ENCODE measurements around the gene KRTAP5-8. TPM values are rescaled to one million over a fixed set of nuclear protein-coding genes. Genes with fewer than 3 reads are reported as not detected.

Gene KRTAP5-8
- total RNA-seq, 1 experiment from 2014 or later = not detected

DNA sequence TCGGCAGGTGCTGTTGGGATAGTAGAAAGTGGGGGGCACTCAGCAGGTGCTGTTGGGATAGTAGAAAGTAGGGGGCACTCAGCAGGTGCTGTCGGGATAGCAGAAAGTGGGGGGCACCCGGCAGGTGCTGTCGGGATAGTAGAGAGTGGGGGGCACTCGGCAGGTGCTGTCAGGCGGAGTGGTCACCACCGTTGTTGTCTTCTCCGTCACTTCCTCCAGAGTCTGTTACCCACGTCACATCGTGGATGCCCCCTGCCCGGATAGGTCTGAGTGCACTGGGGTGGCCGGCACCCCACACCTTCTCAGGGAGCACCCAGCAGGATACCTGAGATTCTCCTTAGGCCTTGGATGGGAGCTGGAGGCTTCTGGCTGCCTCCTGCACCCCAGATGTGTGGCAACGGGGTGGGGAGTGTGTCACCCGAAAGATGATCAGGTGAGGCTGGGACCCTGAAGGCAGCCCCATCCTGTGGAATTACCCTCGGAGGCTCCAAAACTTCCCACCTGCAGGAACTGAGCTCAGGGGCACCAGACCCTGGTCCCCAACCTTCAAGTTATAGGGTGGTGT is 34.9 kb upstream of the KRTAP5-8 start:
- H3K9ac ChIP-seq (ENCODE audit: low read length) = no peak overlapping the region
- no peaks in the 10 kb centered on the region for H3K79me2 ChIP-seq (ENCODE audit: low read length)
- no peaks in the 10 kb centered on the region for H3K9me2 ChIP-seq (replicated peaks; ENCODE audit: insufficient read depth, low read length)
- peaks cover 12% of the 10 kb centered on the region; the same call in 1 of the 2 replicates for H3K36me3 ChIP-seq (ENCODE audit: insufficient read depth, low read length)
- H3K4me2 ChIP-seq (ENCODE audit: low read depth, low read length, poor library complexity, severe bottlenecking) = no peak overlapping the region
- H2AFZ ChIP-seq (ENCODE audit: low read length) = no peak overlapping the region
- H3K4me1 ChIP-seq (ENCODE audit: low read length) = no peaks in the 10 kb centered on the region
- H4K20me1 ChIP-seq (ENCODE audit: insufficient read depth, low read depth, low read length) = no peaks in the 10 kb centered on the region
- H3K27ac ChIP-seq (ENCODE audit: low read length) = no peak overlapping the region
- no peaks in the 10 kb centered on the region for H3K9me3 ChIP-seq (ENCODE audit: low read length)
- DNase-seq = no peak
- no peak overlapping the region for H3K4me3 ChIP-seq (ENCODE audit: low read length)
- no peaks in the 10 kb centered on the region for H3K27me3 ChIP-seq (ENCODE audit: low read length)

DNA sequence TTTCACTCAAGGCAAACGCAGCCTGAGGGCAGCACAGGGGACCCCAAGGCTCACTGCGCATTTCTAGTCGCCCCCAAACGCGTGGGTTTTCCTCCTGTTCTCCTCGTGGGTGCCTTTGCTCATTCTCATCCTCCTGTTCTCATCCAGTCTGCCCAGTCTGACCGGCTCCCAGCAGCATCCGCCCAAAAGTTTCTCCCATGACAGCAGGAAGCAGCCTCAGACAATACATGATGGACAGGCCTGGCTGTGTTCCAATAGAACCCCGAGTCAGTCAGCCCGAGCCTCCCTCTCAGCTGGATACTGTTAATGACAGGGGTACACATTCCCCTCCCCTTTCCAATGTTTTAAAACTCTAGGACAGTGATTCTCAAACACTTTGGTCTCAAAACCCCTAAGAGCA is 33.3 kb upstream of the KRTAP5-8 start:
- Histone ChIP-seq H3K4me3 (ENCODE audit: low read length) (no peak overlapping the region), H3K9ac (ENCODE audit: low read length) (no peak overlapping the region), H3K79me2 (ENCODE audit: low read length) (no peaks in the 10 kb centered on the region), H4K20me1 (ENCODE audit: insufficient read depth, low read depth, low read length) (no peaks in the 10 kb centered on the region), H3K9me3 (ENCODE audit: low read length) (0 out of 2 replicates have a peak, but pooled peaks cover 5% of the 10 kb centered on the region), H3K27me3 (ENCODE audit: low read length) (no peaks in the 10 kb centered on the region), H3K4me2 (ENCODE audit: low read depth, low read length, poor library complexity, severe bottlenecking) (no peak overlapping the region), H3K4me1 (ENCODE audit: low read length) (no peaks in the 10 kb centered on the region), H3K9me2 (replicated peaks; ENCODE audit: insufficient read depth, low read length) (no peaks in the 10 kb centered on the region), H2AFZ (ENCODE audit: low read length) (no peak overlapping the region), H3K27ac (ENCODE audit: low read length) (no peak overlapping the region), H3K36me3 (ENCODE audit: insufficient read depth, low read length) (no peaks in the 10 kb centered on the region)
- DNase-seq = no peak

DNA sequence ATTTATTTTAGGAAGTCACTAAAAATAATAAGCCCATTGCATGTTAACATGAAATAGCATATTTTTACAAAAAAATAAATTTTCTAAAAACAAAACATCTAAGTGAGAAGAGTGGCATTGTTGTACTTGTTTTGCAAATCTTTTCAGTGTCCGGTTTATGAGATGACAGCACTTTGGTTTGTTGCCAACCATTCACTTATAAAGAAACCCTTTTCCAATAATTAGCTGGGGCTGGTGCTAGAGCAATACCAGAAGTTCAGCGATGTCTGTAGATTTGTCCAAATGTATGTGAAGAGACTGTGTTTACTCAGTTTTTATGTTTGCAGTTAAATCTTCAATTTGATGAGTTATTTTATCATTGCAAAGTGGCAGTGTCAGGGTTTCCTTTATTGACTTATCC is 32.8 kb upstream of the KRTAP5-8 start:
- no peak for DNase-seq
- H3K36me3 ChIP-seq (ENCODE audit: insufficient read depth, low read length) = no peaks in the 10 kb centered on the region
- H3K27me3 ChIP-seq (ENCODE audit: low read length) = no peaks in the 10 kb centered on the region
- 0 out of 2 replicates have a peak, but pooled peaks cover 5% of the 10 kb centered on the region for H3K9me3 ChIP-seq (ENCODE audit: low read length)
- H3K4me2 ChIP-seq (ENCODE audit: low read depth, low read length, poor library complexity, severe bottlenecking) = no peak overlapping the region
- H3K27ac ChIP-seq (ENCODE audit: low read length) = no peak overlapping the region
- H3K9me2 ChIP-seq (replicated peaks; ENCODE audit: insufficient read depth, low read length) = no peaks in the 10 kb centered on the region
- H3K4me1 ChIP-seq (ENCODE audit: low read length) = no peaks in the 10 kb centered on the region
- H3K4me3 ChIP-seq (ENCODE audit: low read length) = no peak overlapping the region
- no peaks in the 10 kb centered on the region for H3K79me2 ChIP-seq (ENCODE audit: low read length)
- H2AFZ ChIP-seq (ENCODE audit: low read length) = no peak overlapping the region
- no peak overlapping the region for H3K9ac ChIP-seq (ENCODE audit: low read length)
- H4K20me1 ChIP-seq (ENCODE audit: insufficient read depth, low read depth, low read length) = no peaks in the 10 kb centered on the region

DNA sequence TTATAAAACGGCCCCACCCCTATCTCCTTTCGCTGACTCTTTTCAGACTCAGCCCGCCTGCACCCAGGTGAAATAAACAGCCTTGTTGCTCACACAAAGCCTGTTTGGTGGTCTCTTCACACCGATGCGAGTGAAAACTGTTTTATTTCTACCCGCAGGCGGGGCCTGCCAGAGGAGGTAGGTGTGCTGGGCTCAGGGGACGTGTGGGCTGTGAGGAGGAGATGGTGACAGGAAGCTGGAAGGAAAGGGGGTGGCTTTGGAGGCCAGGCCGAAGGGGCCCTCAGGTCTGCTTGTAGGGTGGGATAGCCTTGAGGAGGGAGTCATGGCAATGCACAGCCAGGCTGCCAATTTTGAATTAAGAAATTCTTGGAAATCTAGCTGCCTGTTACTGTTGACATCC is 32.0 kb upstream of the KRTAP5-8 start:
- Histone ChIP-seq H3K79me2 (ENCODE audit: low read length) (no peaks in the 10 kb centered on the region), H3K9me2 (replicated peaks; ENCODE audit: insufficient read depth, low read length) (no peaks in the 10 kb centered on the region), H3K36me3 (ENCODE audit: insufficient read depth, low read length) (no peaks in the 10 kb centered on the region), H2AFZ (ENCODE audit: low read length) (no peak overlapping the region), H3K4me3 (ENCODE audit: low read length) (no peak overlapping the region), H4K20me1 (ENCODE audit: insufficient read depth, low read depth, low read length) (no peaks in the 10 kb centered on the region), H3K9me3 (ENCODE audit: low read length) (0 out of 2 replicates have a peak, but pooled peaks cover 5% of the 10 kb centered on the region), H3K4me1 (ENCODE audit: low read length) (no peaks in the 10 kb centered on the region), H3K9ac (ENCODE audit: low read length) (no peak overlapping the region), H3K4me2 (ENCODE audit: low read depth, low read length, poor library complexity, severe bottlenecking) (no peak overlapping the region), H3K27ac (ENCODE audit: low read length) (no peak overlapping the region), H3K27me3 (ENCODE audit: low read length) (no peaks in the 10 kb centered on the region)
- DNase-seq = no peak

DNA sequence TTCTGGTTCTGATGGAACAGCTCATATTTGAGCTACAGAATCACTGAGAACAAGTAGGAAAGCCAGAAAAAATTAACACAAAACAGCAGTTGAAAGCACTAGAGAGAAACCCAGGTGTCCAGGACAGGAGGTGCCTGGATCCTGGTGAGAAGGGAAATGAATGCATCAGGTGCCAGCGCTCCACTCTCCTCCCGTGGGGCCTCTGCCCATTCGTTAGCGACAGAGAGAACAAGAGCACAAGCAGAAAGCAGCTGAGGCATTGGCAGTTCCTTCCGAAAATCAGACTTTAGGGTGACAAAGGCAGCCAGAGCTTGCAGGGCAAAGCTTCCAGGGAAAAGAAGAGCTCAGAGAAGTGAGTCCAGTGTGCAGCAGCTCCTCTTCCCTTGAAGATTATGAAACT is 30.7 kb upstream of the KRTAP5-8 start:
- H2AFZ ChIP-seq (ENCODE audit: low read length) = no peak overlapping the region
- no peaks in the 10 kb centered on the region for H3K27me3 ChIP-seq (ENCODE audit: low read length)
- H3K9me3 ChIP-seq (ENCODE audit: low read length) = 0 out of 2 replicates have a peak, but pooled peaks cover 5% of the 10 kb centered on the region
- no peaks in the 10 kb centered on the region for H3K4me1 ChIP-seq (ENCODE audit: low read length)
- no peak overlapping the region for H3K4me2 ChIP-seq (ENCODE audit: low read depth, low read length, poor library complexity, severe bottlenecking)
- no peaks in the 10 kb centered on the region for H4K20me1 ChIP-seq (ENCODE audit: insufficient read depth, low read depth, low read length)
- no peak overlapping the region for H3K4me3 ChIP-seq (ENCODE audit: low read length)
- H3K36me3 ChIP-seq (ENCODE audit: insufficient read depth, low read length) = no peaks in the 10 kb centered on the region
- H3K9me2 ChIP-seq (replicated peaks; ENCODE audit: insufficient read depth, low read length) = no peaks in the 10 kb centered on the region
- no peak overlapping the region for H3K9ac ChIP-seq (ENCODE audit: low read length)
- no peaks in the 10 kb centered on the region for H3K79me2 ChIP-seq (ENCODE audit: low read length)
- no peak for DNase-seq
- no peak overlapping the region for H3K27ac ChIP-seq (ENCODE audit: low read length)

DNA sequence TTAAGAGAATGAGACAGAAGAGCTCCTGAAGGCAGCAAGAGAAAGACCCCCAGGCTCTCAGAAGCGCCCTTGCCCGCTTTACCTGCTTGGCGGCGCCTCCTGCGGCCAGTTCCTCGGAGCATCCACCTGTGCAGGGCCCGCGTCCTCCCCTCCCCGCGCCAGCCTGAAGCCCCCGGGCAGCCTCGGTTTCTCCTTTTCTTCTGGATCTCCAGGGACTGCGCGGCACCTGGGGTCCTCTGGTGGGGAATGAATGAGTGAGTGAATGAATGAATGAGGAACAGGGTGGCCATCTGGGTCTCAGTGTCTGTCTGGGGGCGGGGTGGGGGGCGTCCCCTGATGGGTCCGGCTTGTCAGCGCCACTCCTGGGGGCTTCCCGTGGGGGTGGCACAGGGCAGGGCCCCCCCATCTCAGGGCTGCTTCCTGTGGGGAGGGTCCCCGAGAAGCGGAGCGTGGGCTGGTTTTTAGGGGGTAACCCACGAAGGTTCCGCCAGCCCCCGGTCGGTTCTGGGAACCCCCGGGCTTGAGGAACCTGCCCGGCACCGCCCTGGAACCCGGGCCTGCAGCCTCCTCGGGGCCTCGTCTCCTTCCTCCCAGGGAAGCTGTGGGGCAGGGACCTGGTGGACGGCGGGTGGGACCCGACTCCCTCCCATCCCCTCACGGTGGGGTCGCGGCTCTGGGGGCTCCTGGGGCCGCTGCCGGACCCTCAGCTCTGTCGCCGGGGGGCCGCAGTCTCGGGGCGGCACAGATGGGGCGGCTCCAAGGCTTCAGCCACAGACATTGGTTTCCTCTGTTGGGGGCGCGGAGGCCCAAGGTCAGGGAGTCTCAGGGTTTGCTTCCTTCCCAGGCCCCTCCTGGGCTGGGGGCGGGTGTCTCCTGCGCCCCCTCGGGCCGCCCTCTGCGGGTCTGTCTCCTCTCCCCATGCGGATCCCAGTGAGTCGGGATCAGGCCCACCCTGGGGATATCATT is 19.0 kb upstream of the KRTAP5-8 start:
- no peak for DNase-seq
- Histone ChIP-seq H3K27me3 (ENCODE audit: low read length) (no peaks in the 10 kb centered on the region), H3K4me1 (ENCODE audit: low read length) (no peaks in the 10 kb centered on the region), H3K9ac (ENCODE audit: low read length) (no peak overlapping the region), H4K20me1 (ENCODE audit: insufficient read depth, low read depth, low read length) (no peaks in the 10 kb centered on the region), H2AFZ (ENCODE audit: low read length) (no peak overlapping the region), H3K27ac (ENCODE audit: low read length) (no peak overlapping the region), H3K4me2 (ENCODE audit: low read depth, low read length, poor library complexity, severe bottlenecking) (no peak overlapping the region), H3K9me2 (replicated peaks; ENCODE audit: insufficient read depth, low read length) (no peaks in the 10 kb centered on the region), H3K79me2 (ENCODE audit: low read length) (no peaks in the 10 kb centered on the region), H3K4me3 (ENCODE audit: low read length) (no peak overlapping the region), H3K9me3 (ENCODE audit: low read length) (no peaks in the 10 kb centered on the region), H3K36me3 (ENCODE audit: insufficient read depth, low read length) (no peaks in the 10 kb centered on the region)

DNA sequence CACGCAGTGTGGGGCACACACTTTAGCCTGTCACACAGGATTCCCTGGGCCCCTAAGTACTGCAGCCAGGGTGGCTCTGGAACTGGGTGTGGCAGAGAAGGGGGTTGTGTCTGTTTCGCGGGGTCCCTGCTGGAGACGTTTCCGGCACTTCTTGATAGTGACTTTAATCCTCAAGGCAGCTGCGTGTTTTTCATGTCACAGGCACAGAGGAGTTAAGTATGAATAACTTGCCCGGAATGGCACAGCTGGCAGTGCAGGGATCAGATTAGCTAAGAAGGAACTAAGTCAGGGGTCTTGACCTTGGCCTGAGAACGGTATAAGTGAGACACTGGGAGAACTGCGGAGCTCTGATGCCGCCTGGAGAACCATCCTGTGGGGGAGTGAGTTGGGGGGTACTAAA is 18.3 kb upstream of the KRTAP5-8 start:
- Histone ChIP-seq H3K79me2 (ENCODE audit: low read length) (no peaks in the 10 kb centered on the region), H3K9me3 (ENCODE audit: low read length) (no peaks in the 10 kb centered on the region), H3K36me3 (ENCODE audit: insufficient read depth, low read length) (no peaks in the 10 kb centered on the region), H3K4me3 (ENCODE audit: low read length) (no peak overlapping the region), H3K9me2 (replicated peaks; ENCODE audit: insufficient read depth, low read length) (no peaks in the 10 kb centered on the region), H3K27me3 (ENCODE audit: low read length) (no peaks in the 10 kb centered on the region), H3K4me1 (ENCODE audit: low read length) (no peaks in the 10 kb centered on the region), H3K4me2 (ENCODE audit: low read depth, low read length, poor library complexity, severe bottlenecking) (no peak overlapping the region), H3K9ac (ENCODE audit: low read length) (no peak overlapping the region), H4K20me1 (ENCODE audit: insufficient read depth, low read depth, low read length) (no peaks in the 10 kb centered on the region), H3K27ac (ENCODE audit: low read length) (no peak overlapping the region), H2AFZ (ENCODE audit: low read length) (no peak overlapping the region)
- no peak for DNase-seq

DNA sequence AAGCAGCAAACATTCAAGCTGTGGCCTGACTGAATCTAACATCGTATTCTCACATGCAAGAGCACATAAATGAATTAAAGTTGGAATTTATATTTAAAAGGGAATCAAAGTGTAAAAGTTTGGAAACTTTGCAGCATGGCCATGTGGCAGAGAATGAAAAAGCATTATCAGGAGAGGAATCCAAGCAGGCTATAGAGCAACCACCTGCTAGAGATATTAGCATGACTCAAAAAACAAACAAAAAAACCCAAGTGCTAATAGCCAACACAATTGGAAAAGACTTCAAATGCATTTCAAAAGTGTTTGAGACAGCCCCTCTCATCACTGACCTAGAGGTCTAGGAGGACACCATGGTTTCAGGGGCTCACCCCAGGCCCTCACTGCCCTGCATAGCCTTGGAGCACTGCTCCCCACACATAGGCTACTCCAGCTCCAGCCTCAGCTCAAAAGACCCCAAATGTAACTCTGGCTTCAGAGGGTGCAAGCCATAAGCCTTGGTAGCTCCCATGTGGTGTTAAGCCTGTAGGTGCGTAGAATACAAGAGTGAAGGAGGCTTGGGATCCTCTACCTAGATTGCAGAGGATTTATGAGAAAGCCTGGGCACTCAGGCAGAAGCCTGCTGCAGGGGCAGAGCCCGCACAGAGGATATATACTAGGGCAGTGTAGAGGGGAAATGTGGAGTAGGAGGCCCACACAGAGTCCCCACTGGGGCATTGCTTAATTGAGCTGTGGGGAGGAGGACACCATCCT is 12.5 kb upstream of the KRTAP5-8 start:
- no peaks in the 10 kb centered on the region for H3K9me3 ChIP-seq (ENCODE audit: low read length)
- H3K9ac ChIP-seq (ENCODE audit: low read length) = no peak overlapping the region
- no peak for DNase-seq
- no peaks in the 10 kb centered on the region for H3K79me2 ChIP-seq (ENCODE audit: low read length)
- no peaks in the 10 kb centered on the region for H3K36me3 ChIP-seq (ENCODE audit: insufficient read depth, low read length)
- H3K27ac ChIP-seq (ENCODE audit: low read length) = no peak overlapping the region
- H3K4me3 ChIP-seq (ENCODE audit: low read length) = no peak overlapping the region
- no peaks in the 10 kb centered on the region for H3K9me2 ChIP-seq (replicated peaks; ENCODE audit: insufficient read depth, low read length)
- H3K4me2 ChIP-seq (ENCODE audit: low read depth, low read length, poor library complexity, severe bottlenecking) = no peak overlapping the region
- no peaks in the 10 kb centered on the region for H3K4me1 ChIP-seq (ENCODE audit: low read length)
- H2AFZ ChIP-seq (ENCODE audit: low read length) = no peak overlapping the region
- no peaks in the 10 kb centered on the region for H3K27me3 ChIP-seq (ENCODE audit: low read length)
- no peaks in the 10 kb centered on the region for H4K20me1 ChIP-seq (ENCODE audit: insufficient read depth, low read depth, low read length)
